MM.1S (cell line): ENCODE data around the gene JADE2.

ENCODE experiments used
- CTCF ChIP-seq: fragments of 300-600 bp; sonication (generic); IDR thresholded peaks from 2 replicates; pipeline ENCODE4 v1.5.1; 2016; ENCODE audit warnings: antibody characterized with exemption, low read length, mixed read lengths
- EZH2 ChIP-seq: fragments of 300-600 bp; sonication (generic); optimal IDR thresholded peaks from 2 replicates; pipeline ENCODE3; 2017; ENCODE audit warnings: low read depth, mild to moderate bottlenecking, antibody characterized with exemption, low read length, mixed read lengths
- EZH2phosphoT487 ChIP-seq: fragments of 300-600 bp; sonication (generic); IDR thresholded peaks from 2 replicates; pipeline ENCODE4 v1.6.1; 2018; ENCODE audit warnings: antibody characterized with exemption, low read length

- TF ChIP-seq EZH2 (no peak), CTCF (no peak), EZH2phosphoT487 (no peak)
Observed at GRCh38 chr5:134534058-134534725, 8.7 kb downstream of the JADE2 start.
